NT2/D1 (cell line): ENCODE data around the gene ACSF2.

Experiments
- YY1 ChIP-seq: IDR thresholded peaks from 2 replicates; pipeline ENCODE4 v1.6.1; 2011; ENCODE audit not compliant: insufficient read length, insufficient read depth
- ZNF274 ChIP-seq: IDR thresholded peaks from 2 replicates; pipeline ENCODE4 v1.6.1; 2011; ENCODE audit warnings: mild to moderate bottlenecking, low read depth, low read length

- TF ChIP-seq YY1 (no peak), ZNF274 (no peak)
These were observed 1.6 kb upstream of the ACSF2 start for GRCh38 chr17:50424246-50424995.
